Astrocyte (in vitro differentiated cells and primary cell): Measurements from ENCODE around the gene CD40LG.

Source experiments
- CTCF ChIP-seq: IDR thresholded peaks from 2 replicates; pipeline ENCODE4 v1.5.1; 2011; ENCODE audit warnings: low read depth, mild to moderate bottlenecking, inconsistent platforms, low read length, moderate library complexity; ENCODE audit not compliant: insufficient read depth
- EZH2 ChIP-seq: IDR thresholded peaks from 2 replicates; pipeline ENCODE4 v1.6.1; 2012; ENCODE audit warnings: mild to moderate bottlenecking, low read length, inconsistent platforms; ENCODE audit not compliant: insufficient read depth

- TF ChIP-seq CTCF (no peak), EZH2 (no peak)
Measured at GRCh38 chrX:136659174-136659573, 11.2 kb downstream of the CD40LG start.
